Activated naive CD8-positive, alpha-beta T cell (primary cell): ENCODE results near the gene NEU4.

ENCODE experiments used
- H3K27ac Mint-ChIP-seq: one replicate; pipeline ENCODE4 v1.8.0; 2021; ENCODE audit warnings: mixed read lengths
- H3K27me3 Mint-ChIP-seq: one replicate; pipeline ENCODE4 v1.8.0; 2021; ENCODE audit warnings: mixed read lengths
- H3K36me3 Mint-ChIP-seq: one replicate; pipeline ENCODE4 v1.8.0; 2021; ENCODE audit warnings: mixed read lengths
- H3K4me1 Mint-ChIP-seq: one replicate; pipeline ENCODE4 v1.8.0; 2021; ENCODE audit warnings: low read depth, mixed read lengths
- H3K4me3 Mint-ChIP-seq: one replicate; pipeline ENCODE4 v1.8.0; 2021; ENCODE audit warnings: mild to moderate bottlenecking, mixed read lengths
- H3K9me3 Mint-ChIP-seq: one replicate; pipeline ENCODE4 v1.8.0; 2021; ENCODE audit warnings: low read depth, mixed read lengths

Gene NEU4

DNA sequence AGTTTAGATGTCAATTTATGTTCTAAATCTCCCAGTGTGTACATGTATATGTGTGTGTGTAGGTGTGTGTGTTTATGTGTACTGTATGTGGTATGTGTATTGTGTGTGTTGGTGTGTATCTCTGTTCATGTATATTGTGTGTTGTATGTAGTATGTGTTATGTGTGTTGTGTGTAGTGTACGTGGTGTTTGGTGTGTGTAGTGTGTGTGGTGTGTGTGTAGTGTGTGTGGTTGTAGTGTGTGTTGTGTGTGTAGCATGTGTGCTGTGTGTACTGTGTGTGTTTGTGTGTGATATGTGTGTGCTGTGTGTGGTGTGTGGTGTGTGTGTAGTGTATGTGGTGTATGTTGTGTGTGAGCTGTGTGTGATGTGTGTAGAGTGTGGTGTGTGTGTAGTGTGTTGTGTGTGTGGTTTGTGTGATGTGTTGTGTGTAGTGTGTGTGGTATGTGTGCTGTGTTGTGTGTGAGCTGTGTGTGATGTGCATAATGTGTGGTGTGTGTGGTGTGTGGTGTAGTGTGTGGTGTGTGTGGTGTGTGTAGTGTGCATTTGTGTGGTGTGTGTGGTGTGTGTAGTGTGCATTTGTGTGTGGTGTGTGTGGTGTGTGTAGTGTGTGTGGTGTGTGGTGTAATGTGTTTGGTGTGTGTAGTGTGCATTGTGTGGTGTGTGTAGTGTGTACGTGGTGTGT lies 55.3 kb downstream of the NEU4 start:
- H3K27me3 Mint-ChIP-seq, result peaks cover 11% of the 10 kb centered on the region
- H3K4me3 Mint-ChIP-seq, result peak overlapping the region; percentile 0
- peak overlapping the region; percentile 28 for H3K27ac Mint-ChIP-seq
- H3K4me1 Mint-ChIP-seq, result peaks cover 70% of the 10 kb centered on the region
- H3K36me3 Mint-ChIP-seq, result peaks cover 5% of the 10 kb centered on the region
- H3K9me3 Mint-ChIP-seq, result no peaks in the 10 kb centered on the region

DNA sequence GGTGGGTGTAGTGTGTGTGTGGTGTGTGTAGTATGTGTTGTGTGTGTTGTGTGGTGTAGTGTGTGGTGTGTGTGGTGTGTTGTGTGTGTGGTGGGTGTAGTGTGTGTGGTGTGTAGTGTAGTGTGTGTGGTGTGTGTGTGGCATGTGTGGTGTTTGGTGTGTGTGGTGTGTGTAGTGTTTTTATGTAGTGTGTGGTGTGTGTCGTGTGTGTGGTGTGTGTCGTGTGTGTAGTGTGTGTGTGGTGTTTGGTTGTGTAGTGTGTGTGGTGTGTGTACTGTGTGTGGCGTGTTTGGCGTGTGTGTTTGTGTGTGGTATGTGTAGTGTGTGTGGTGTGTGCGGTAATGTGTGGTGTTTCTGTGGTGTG lies 55.8 kb downstream of the NEU4 start:
- peaks cover 65% of the 10 kb centered on the region for H3K4me1 Mint-ChIP-seq
- H3K9me3 Mint-ChIP-seq, result no peaks in the 10 kb centered on the region
- H3K27ac Mint-ChIP-seq, result peak overlapping the region; percentile 55
- peaks cover 11% of the 10 kb centered on the region for H3K27me3 Mint-ChIP-seq
- H3K36me3 Mint-ChIP-seq, result peaks cover 5% of the 10 kb centered on the region
- H3K4me3 Mint-ChIP-seq, result no peak overlapping the region

DNA sequence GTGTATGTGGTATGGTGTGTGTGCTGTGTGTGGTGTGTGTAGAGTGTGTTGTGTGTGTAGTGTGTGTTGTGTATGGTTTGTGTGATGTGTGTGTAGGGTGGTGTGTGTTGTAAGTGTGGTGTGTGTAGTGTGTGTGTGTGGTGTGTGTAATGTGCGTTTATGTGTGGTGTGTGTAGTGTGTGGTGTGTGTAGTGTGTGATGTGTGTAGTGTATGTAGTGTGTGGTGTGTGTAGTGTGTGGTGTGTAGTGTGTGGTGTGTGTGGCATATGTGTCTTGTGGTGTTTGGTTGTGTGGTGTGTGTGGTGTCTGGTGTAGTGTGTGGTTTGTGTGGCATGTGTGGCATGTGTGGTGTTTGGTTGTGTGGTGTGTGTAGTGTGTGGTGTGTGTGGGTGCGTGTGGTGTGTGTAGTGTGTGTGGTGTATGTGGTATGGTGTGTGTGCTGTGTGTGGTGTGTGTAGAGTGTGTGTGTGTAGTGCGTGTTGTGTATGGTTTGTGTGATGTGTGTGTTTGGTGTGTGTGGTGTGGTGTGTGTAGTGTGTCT lies 56.5 kb downstream of the NEU4 start:
- Mint-ChIP-seq H3K4me1 (peaks cover 65% of the 10 kb centered on the region), H3K27ac (peak overlapping the region; percentile 55), H3K27me3 (peaks cover 11% of the 10 kb centered on the region), H3K4me3 (peak overlapping the region; percentile 35), H3K36me3 (peaks cover 5% of the 10 kb centered on the region), H3K9me3 (no peaks in the 10 kb centered on the region)

DNA sequence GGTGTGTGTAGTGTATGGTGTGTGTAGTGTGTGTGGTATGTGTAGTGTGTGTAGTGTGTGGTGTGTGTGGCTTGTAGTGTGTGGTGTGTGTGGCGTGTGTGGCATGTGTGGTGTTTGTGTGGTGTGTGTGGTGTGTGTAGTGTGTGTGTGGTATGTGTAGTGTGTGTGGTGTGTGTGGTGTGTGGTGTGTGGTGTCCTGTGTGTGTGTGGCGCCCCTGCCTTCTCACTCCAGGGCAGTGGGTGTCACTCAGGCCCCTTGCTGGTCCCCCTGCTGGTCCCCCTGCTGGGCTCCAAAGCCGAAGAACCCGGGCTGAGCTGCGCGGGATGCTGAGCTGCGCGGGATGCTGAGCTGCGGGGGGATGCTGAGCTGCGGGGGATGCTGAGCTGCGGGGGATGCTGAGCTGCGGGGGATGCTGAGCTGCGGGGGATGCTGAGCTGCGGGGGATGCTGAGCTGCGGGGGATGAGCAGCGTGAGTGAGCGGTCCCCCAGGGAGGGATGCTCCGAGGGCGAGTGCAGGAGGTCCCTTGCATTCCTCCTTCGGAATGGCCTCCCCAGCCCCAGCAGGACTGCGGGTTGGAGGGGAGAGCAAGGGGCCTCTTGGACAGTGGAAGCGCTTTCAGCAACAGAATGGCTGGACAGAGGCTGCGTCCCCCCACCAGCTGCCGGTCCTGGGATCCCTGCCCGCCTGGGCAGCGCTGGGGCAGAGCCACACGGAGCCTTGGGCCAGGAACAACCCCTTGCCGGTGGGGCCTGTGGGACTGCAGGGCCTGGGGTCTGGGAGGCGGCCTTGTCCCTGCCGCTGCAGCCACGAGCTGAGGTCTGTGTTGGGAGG lies 57.2 kb downstream of the NEU4 start:
- Mint-ChIP-seq H3K4me3 (peak overlapping the region; percentile 35), H3K36me3 (peaks cover 5% of the 10 kb centered on the region), H3K27me3 (peaks cover 11% of the 10 kb centered on the region), H3K4me1 (peaks cover 65% of the 10 kb centered on the region), H3K9me3 (no peaks in the 10 kb centered on the region), H3K27ac (peak overlapping the region; percentile 52)
